Activated naive CD8-positive, alpha-beta T cell (primary cell): ENCODE measurements around the gene TTC31.
A peak's percentile ranks its signal among the peaks of the same experiment; 100 is the strongest.
"Not testable (repeated sequence)": the region's sequence is repeated elsewhere in the genome, so short reads cannot be mapped to it uniquely, and the experiment has no call there.

ENCODE experiments used
- H3K27ac Mint-ChIP-seq: one replicate; pipeline ENCODE4 v1.8.0; 2021; ENCODE audit warnings: mixed read lengths
- H3K27me3 Mint-ChIP-seq: one replicate; pipeline ENCODE4 v1.8.0; 2021; ENCODE audit warnings: mixed read lengths
- H3K36me3 Mint-ChIP-seq: one replicate; pipeline ENCODE4 v1.8.0; 2021; ENCODE audit warnings: mixed read lengths
- H3K4me1 Mint-ChIP-seq: one replicate; pipeline ENCODE4 v1.8.0; 2021; ENCODE audit warnings: low read depth, mixed read lengths
- H3K4me3 Mint-ChIP-seq: one replicate; pipeline ENCODE4 v1.8.0; 2021; ENCODE audit warnings: mild to moderate bottlenecking, mixed read lengths
- H3K9me3 Mint-ChIP-seq: one replicate; pipeline ENCODE4 v1.8.0; 2021; ENCODE audit warnings: low read depth, mixed read lengths

The TTC31 gene

GRCh38 chr2:74447230-74447999 lies 35.5 kb upstream of the TTC31 start:
- Mint-ChIP-seq H3K27ac (no peak overlapping the region), H3K4me1 (peaks cover under 1% of the 10 kb centered on the region), H3K27me3 (peaks cover 5% of the 10 kb centered on the region), H3K36me3 (no peaks in the 10 kb centered on the region), H3K4me3 (no peak overlapping the region), H3K9me3 (no peaks in the 10 kb centered on the region)

GRCh38 chr2:74448771-74449170 lies 34.1 kb upstream of the TTC31 start:
- peaks cover 4% of the 10 kb centered on the region for H3K27me3 Mint-ChIP-seq
- H3K36me3 Mint-ChIP-seq: no peaks in the 10 kb centered on the region
- no peak overlapping the region for H3K27ac Mint-ChIP-seq
- no peak overlapping the region for H3K4me3 Mint-ChIP-seq
- peaks cover 3% of the 10 kb centered on the region for H3K4me1 Mint-ChIP-seq
- H3K9me3 Mint-ChIP-seq: no peaks in the 10 kb centered on the region

- Mint-ChIP-seq H3K36me3 (peaks cover 5% of the 10 kb centered on the region), H3K27me3 (no peaks in the 10 kb centered on the region), H3K9me3 (no peaks in the 10 kb centered on the region), H3K27ac (no peak overlapping the region), H3K4me1 (peaks cover 16% of the 10 kb centered on the region), H3K4me3 (no peak overlapping the region)
These were observed 32.2 kb upstream of the TTC31 start for GRCh38 chr2:74450570-74451190.

- no peaks in the 10 kb centered on the region for H3K9me3 Mint-ChIP-seq
- peaks cover 52% of the 10 kb centered on the region for H3K4me1 Mint-ChIP-seq
- H3K4me3 Mint-ChIP-seq: peak within 1 kb of the TSS; percentile 98
- peak within 1 kb of the TSS; percentile 98 for H3K27ac Mint-ChIP-seq
- H3K36me3 Mint-ChIP-seq: peaks cover 7% of the 10 kb centered on the region
- no peaks in the 10 kb centered on the region for H3K27me3 Mint-ChIP-seq
These were observed 28.0 kb upstream of the TTC31 start, which contains the start of gene INO80B for GRCh38 chr2:74454654-74455511. TSS of gene INO80B (plus strand) at chr2:74455087. CDS start at chr2:74455117, 30 bp downstream.

- Mint-ChIP-seq H3K27ac (peak overlapping the region; percentile 98), H3K9me3 (no peaks in the 10 kb centered on the region), H3K4me3 (peak overlapping the region; percentile 98), H3K36me3 (peaks cover 7% of the 10 kb centered on the region), H3K4me1 (peaks cover 56% of the 10 kb centered on the region), H3K27me3 (no peaks in the 10 kb centered on the region)
These were observed 25.7 kb upstream of the TTC31 start for GRCh38 chr2:74457129-74457548.

- Mint-ChIP-seq H3K27ac (peak overlapping the region; percentile 98), H3K4me3 (peak overlapping the region; percentile 98), H3K4me1 (peaks cover 54% of the 10 kb centered on the region), H3K27me3 (no peaks in the 10 kb centered on the region), H3K36me3 (peaks cover 7% of the 10 kb centered on the region), H3K9me3 (no peaks in the 10 kb centered on the region)
These were observed 25.2 kb upstream of the TTC31 start for GRCh38 chr2:74457549-74458131.

- peaks cover 60% of the 10 kb centered on the region for H3K4me1 Mint-ChIP-seq
- no peaks in the 10 kb centered on the region for H3K9me3 Mint-ChIP-seq
- H3K36me3 Mint-ChIP-seq: peaks cover 10% of the 10 kb centered on the region
- H3K27ac Mint-ChIP-seq: peak within 1 kb of the TSS; percentile 98
- H3K4me3 Mint-ChIP-seq: peak within 1 kb of the TSS; percentile 98
- H3K27me3 Mint-ChIP-seq: no peaks in the 10 kb centered on the region
These were observed 24.5 kb upstream of the TTC31 start, which contains the start of gene WBP1 for GRCh38 chr2:74458132-74458937. TSS of gene WBP1 (plus strand) at chr2:74458438. CDS start at chr2:74458603, 165 bp downstream.

GRCh38 chr2:74458938-74459363 lies 23.9 kb upstream of the TTC31 start:
- H3K27ac Mint-ChIP-seq: peak overlapping the region; percentile 98
- H3K4me3 Mint-ChIP-seq: peak overlapping the region; percentile 98
- H3K36me3 Mint-ChIP-seq: peaks cover 10% of the 10 kb centered on the region
- H3K27me3 Mint-ChIP-seq: no peaks in the 10 kb centered on the region
- peaks cover 61% of the 10 kb centered on the region for H3K4me1 Mint-ChIP-seq
- H3K9me3 Mint-ChIP-seq: no peaks in the 10 kb centered on the region

- Mint-ChIP-seq H3K4me1 (peaks cover 60% of the 10 kb centered on the region), H3K27ac (peak overlapping the region; percentile 16), H3K36me3 (peaks cover 10% of the 10 kb centered on the region)
These were observed 23.3 kb upstream of the TTC31 start for GRCh38 chr2:74459503-74460118.

GRCh38 chr2:74460187-74460586 lies 22.7 kb upstream of the TTC31 start:
- H3K9me3 Mint-ChIP-seq, H3K27ac Mint-ChIP-seq, H3K36me3 Mint-ChIP-seq, H3K27me3 Mint-ChIP-seq: not testable (repeated sequence)
- peaks cover 56% of the 10 kb centered on the region for H3K4me1 Mint-ChIP-seq
- H3K4me3 Mint-ChIP-seq: peak overlapping the region; percentile 98

More at GRCh38 chr2:74459503-74460118, 23.3 kb upstream of the TTC31 start:
- not testable (repeated sequence) for H3K27me3 Mint-ChIP-seq, H3K9me3 Mint-ChIP-seq
- peak overlapping the region; percentile 98 for H3K4me3 Mint-ChIP-seq

- H3K27ac Mint-ChIP-seq: no peak overlapping the region
- no peaks in the 10 kb centered on the region for H3K27me3 Mint-ChIP-seq
- H3K9me3 Mint-ChIP-seq: no peaks in the 10 kb centered on the region
- H3K36me3 Mint-ChIP-seq: peaks cover 5% of the 10 kb centered on the region
- H3K4me1 Mint-ChIP-seq: peaks cover 51% of the 10 kb centered on the region
- no peak overlapping the region for H3K4me3 Mint-ChIP-seq
These were observed 21.5 kb upstream of the TTC31 start for GRCh38 chr2:74461187-74462053.

- Mint-ChIP-seq H3K36me3 (peaks cover 4% of the 10 kb centered on the region), H3K4me3 (peak overlapping the region; percentile 84), H3K4me1 (peaks cover 44% of the 10 kb centered on the region), H3K9me3 (no peaks in the 10 kb centered on the region), H3K27ac (no peak overlapping the region), H3K27me3 (no peaks in the 10 kb centered on the region)
These were observed 20.7 kb upstream of the TTC31 start for GRCh38 chr2:74462054-74462785.
